Mesothelial cell of epicardium (in vitro differentiated cells): ENCODE results near the gene TPSG1. TPM values are rescaled to one million over a fixed set of nuclear protein-coding genes. Genes with fewer than 3 reads are reported as not detected.
"Not testable (repeated sequence)": the region's sequence is repeated elsewhere in the genome, so short reads cannot be mapped to it uniquely, and the experiment has no call there.

Source experiments
- DNase-seq, 2 experiments: peaks; one replicate each; pipeline ENCODE4 v3.0.0; 2021; ENCODE audit warnings: low spot score in 2 of 2; ENCODE audit not compliant: unreplicated experiment in 2 of 2
- H3K27ac Mint-ChIP-seq: 2 replicates; pipeline ENCODE4 v1.8.0; 2021; ENCODE audit warnings: mixed read lengths
- H3K27me3 Mint-ChIP-seq: 2 replicates; pipeline ENCODE4 v1.8.0; 2021; ENCODE audit warnings: low read depth, mixed read lengths
- H3K36me3 Mint-ChIP-seq: 2 replicates; pipeline ENCODE4 v1.8.0; 2021; ENCODE audit warnings: mixed read lengths
- H3K4me1 Mint-ChIP-seq: 2 replicates; pipeline ENCODE4 v1.8.0; 2021; ENCODE audit warnings: mixed read lengths
- H3K4me3 Mint-ChIP-seq: 2 replicates; pipeline ENCODE4 v1.8.0; 2021; ENCODE audit warnings: mild to moderate bottlenecking, moderate library complexity, mixed read lengths
- H3K9me3 Mint-ChIP-seq: 2 replicates; pipeline ENCODE4 v1.8.0; 2021; ENCODE audit warnings: mixed read lengths
- total RNA-seq: library from RNA; stranded (reverse); gene quantifications from 3 replicates; pipeline ENCODE4 v1.2.1, GENCODE V29; 2021
- TF ChIP-seq, protein P1 (sequence below): fragments of 200-600 bp; sonication (generic); IDR thresholded peaks from one replicate; pipeline ENCODE4 v1.5.0; 2021; ENCODE audit warnings: antibody characterized with exemption; ENCODE audit not compliant: unreplicated experiment

Gene TPSG1
- total RNA-seq, 1 donor from 2014 or later: not detected

DNA sequence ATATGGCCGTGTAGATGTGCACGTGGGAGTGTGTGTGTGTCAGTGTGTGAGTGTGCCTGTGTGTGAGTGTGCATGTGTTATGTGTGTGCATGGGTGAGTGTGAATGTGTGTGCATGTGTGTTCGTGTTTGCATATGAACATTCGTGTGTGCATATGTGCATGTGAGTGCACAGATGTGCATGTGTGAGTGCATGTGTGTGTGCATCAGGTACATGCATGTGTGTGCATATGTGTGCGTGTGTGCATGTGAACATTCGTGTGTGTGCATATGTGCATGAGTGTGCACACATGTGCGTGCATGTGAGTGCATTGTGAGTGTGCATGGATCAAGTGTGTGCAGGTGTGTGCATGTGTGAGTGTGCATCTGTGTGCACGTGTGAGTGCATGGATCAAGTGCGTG lies 12.9 kb upstream of the TPSG1 start:
- Mint-ChIP-seq H3K36me3 (no peaks in the 10 kb centered on the region), H3K4me3 (no peak overlapping the region), H3K27me3 (peaks cover 6% of the 10 kb centered on the region), H3K4me1 (no peaks in the 10 kb centered on the region), H3K9me3 (no peaks in the 10 kb centered on the region), H3K27ac (no peak overlapping the region)
- no peak for DNase-seq
- TF ChIP-seq, protein P1, sequence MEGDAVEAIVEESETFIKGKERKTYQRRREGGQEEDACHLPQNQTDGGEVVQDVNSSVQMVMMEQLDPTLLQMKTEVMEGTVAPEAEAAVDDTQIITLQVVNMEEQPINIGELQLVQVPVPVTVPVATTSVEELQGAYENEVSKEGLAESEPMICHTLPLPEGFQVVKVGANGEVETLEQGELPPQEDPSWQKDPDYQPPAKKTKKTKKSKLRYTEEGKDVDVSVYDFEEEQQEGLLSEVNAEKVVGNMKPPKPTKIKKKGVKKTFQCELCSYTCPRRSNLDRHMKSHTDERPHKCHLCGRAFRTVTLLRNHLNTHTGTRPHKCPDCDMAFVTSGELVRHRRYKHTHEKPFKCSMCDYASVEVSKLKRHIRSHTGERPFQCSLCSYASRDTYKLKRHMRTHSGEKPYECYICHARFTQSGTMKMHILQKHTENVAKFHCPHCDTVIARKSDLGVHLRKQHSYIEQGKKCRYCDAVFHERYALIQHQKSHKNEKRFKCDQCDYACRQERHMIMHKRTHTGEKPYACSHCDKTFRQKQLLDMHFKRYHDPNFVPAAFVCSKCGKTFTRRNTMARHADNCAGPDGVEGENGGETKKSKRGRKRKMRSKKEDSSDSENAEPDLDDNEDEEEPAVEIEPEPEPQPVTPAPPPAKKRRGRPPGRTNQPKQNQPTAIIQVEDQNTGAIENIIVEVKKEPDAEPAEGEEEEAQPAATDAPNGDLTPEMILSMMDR: no peak

DNA sequence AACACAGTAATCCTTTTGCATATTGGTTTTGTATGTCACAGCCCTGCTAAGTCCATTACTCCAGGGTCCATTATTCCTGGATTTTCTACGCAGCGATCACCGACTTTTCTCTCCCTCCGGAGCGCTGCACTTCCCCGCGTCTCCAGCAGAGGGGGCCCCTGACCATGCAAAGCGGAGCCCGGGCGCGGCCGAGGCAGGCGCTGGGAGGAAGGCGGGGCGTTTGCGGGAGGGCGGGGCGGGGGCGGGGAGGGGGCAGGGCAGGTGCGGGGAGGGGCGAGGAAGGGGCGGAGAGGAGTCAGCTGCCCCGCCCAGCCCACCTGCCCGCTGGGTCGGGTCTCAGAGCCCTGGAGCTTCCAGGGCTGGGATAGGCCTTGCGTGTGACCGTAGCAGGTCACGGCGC lies 11.6 kb upstream of the TPSG1 start:
- H3K27ac Mint-ChIP-seq, H3K36me3 Mint-ChIP-seq, H3K4me3 Mint-ChIP-seq, H3K9me3 Mint-ChIP-seq, DNase-seq, H3K27me3 Mint-ChIP-seq, H3K4me1 Mint-ChIP-seq: not testable (repeated sequence)

DNA sequence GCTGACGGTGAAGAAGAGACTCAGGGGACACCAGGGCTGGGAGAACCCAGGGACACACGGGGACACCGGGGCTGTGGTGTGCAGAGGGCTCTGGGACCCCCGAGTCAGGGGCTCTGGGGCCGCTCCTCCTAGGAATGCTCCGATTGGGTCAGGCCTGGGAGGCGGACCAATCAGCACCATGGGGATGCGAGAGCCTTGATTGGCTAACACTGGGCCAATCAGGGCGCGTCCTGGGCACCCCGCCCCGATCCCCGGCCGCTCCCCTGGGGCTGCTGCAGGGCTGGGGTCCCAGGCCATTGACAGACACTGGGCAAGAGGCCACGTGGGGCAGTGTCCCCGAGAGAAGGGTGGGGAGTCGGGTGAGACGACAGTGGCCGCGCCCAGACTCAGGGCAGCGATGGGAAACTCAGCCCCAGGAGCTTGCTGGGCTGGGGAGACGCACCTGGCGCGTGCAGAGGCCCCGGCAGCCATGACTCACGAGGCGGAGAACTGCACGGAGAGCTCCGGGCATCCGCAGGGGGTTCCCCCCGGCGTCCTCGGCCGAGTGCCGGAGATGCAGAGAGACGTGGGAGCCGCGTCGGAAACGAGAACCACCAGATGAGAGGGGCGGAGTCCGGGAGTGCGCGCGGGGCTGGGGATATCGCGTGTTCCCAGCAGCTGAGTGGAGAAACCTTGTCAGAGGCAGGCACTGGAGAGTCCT lies 7.1 kb upstream of the TPSG1 start:
- not testable (repeated sequence) for H3K4me1 Mint-ChIP-seq, H3K36me3 Mint-ChIP-seq, DNase-seq, H3K27ac Mint-ChIP-seq, H3K27me3 Mint-ChIP-seq, H3K9me3 Mint-ChIP-seq, H3K4me3 Mint-ChIP-seq

DNA sequence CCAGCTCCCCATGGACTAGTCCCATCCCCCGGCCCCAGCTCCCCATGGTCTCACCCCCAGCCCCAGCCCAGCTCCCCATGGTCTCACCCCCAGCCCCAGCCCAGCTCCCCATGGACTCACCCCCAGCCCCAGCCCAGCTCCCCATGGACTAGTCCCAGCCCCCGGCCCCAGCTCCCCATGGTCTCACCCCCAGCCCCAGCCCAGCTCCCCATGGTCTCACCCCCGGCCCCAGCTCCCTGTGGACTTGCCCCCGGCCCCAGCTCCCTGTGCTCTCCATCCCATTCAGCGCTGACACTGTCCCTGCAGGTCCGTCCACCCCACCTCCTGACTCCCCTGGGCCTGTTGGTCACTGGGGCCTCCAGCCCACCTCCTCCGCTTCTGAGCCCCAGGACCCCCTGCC lies 6.2 kb upstream of the TPSG1 start:
- H3K9me3 Mint-ChIP-seq, H3K27ac Mint-ChIP-seq, DNase-seq, H3K4me1 Mint-ChIP-seq, H3K27me3 Mint-ChIP-seq, H3K36me3 Mint-ChIP-seq, H3K4me3 Mint-ChIP-seq: not testable (repeated sequence)

DNA sequence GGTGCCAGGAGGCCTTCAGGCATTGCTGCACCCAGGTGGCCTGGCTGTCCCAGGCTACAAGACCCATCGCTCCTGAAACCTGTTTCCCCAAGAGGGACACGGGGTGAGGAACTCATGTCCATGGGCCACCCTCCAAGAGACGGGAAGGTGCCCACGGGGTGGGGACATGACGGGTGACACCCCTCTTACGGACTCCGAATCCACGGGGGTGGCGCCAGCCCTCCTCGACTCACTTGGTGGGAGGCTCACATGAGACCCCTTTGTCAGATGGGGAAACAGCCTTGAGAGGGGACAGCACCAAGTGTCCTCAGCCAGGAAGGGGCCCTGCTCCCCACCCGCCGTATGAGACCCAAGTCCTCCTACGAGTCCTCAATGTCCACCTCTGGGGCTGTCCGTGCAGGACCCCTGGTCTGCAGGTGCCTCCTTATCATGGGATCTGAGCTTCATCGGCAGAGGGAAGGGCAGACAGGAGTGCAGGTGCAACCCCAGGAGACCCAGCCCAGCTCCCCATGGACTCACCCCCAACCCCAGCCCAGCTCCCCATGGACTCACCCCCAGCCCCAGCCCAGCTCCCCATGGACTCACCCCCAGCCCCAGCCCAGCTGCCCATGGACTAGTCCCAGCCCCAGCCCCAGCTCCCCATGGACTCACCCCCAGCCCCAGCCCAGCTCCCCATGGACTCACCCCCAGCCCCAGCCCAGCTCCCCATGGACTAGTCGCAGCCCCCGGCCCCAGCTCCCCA lies 5.6 kb upstream of the TPSG1 start:
- H3K4me3 Mint-ChIP-seq, H3K27ac Mint-ChIP-seq, DNase-seq, H3K27me3 Mint-ChIP-seq, H3K4me1 Mint-ChIP-seq, H3K9me3 Mint-ChIP-seq, H3K36me3 Mint-ChIP-seq: not testable (repeated sequence)

DNA sequence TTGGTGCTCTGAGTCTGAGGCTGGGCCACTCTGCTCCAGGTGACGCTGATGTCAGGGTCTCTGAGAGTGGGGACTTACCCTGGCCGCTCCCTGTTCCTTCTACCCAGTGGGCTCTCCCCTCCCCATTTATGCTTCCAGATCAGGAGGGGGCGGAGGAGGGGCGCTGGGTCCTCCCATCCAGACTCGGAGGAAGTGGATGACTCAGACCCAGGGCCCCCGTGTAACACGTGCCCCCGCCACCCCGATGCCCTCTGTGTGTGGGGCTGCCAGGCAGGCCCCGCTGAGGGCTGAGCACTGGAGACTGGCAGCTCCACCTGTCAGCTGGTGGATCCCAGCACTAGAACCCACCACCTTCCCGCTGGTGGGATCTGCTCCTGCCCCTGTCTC lies 5.0 kb upstream of the TPSG1 start, which contains the start of gene TPSB2:
Gene TPSB2 (minus strand): TSS at position 101 of the 387 bp plus-strand sequence. CDS start 233 bp downstream, outside the sequence.
- H3K27me3 Mint-ChIP-seq, H3K27ac Mint-ChIP-seq, DNase-seq, H3K4me3 Mint-ChIP-seq, H3K4me1 Mint-ChIP-seq, H3K9me3 Mint-ChIP-seq, H3K36me3 Mint-ChIP-seq: not testable (repeated sequence)

DNA sequence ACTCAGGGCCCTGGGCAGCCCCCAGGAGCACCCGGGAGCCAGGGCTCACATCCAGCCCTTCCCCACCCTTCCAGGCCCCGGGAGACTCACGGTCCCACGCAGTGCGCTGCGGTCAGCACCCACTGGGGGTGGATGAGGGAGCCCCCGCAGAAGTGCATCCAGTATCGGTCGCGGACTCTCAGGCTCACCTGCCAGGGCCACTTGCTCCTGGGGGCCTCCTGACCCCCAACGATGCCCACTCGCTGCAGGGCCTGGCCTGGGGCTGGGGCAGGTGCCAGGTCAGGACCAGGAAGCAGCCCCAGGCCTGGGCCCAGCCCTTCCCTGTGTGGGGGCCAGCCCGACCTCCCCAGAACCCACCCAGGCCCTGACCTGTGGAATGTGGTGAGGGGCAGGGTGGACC lies 4.4 kb upstream of the TPSG1 start:
- not testable (repeated sequence) for H3K27ac Mint-ChIP-seq, DNase-seq, H3K4me1 Mint-ChIP-seq, H3K36me3 Mint-ChIP-seq, H3K4me3 Mint-ChIP-seq, H3K27me3 Mint-ChIP-seq, H3K9me3 Mint-ChIP-seq

DNA sequence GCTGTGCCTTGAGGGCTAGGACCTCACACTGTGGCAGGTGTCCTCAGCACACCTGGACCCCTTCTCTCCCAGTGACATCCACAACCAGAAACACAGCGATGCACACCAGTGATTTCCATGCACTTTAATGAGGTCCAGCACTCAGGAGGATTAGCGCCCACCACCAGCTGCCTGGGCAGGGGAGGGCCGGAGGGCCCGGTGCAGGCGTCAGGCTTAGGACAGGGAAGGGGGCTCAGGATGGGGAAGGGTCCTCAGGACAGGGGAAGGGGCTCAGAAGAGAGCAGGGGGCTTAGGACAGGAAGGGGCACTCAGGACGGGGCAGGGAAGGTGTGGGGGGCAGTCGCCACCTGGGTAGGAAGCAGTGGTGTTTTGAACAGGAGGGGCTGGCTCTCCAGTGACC lies 3.2 kb upstream of the TPSG1 start:
- H3K36me3 Mint-ChIP-seq, H3K27ac Mint-ChIP-seq, H3K27me3 Mint-ChIP-seq, H3K4me3 Mint-ChIP-seq, H3K9me3 Mint-ChIP-seq, DNase-seq, H3K4me1 Mint-ChIP-seq: not testable (repeated sequence)

DNA sequence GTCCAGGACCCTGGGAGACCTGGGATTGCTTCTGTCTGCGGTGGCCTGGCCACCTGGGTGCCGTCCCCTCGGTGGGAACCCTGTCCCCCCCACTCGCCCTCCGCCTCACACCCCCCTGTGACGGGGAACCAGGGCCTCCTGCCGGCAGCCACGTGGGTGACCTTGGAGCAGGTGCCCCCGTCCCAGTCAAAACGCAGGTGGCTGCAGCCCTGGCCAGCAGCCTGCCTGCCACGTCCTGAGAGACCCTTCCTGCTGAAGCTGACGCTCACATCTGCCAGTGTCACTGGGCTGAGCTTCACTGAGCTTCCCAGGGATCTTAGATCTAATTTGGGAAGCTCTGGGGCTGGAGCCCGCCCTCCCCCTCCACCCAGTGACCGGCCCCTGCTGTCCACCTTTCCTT lies 1.6 kb upstream of the TPSG1 start:
- not testable (repeated sequence) for H3K9me3 Mint-ChIP-seq, H3K4me1 Mint-ChIP-seq, DNase-seq, H3K4me3 Mint-ChIP-seq, H3K36me3 Mint-ChIP-seq, H3K27ac Mint-ChIP-seq, H3K27me3 Mint-ChIP-seq

DNA sequence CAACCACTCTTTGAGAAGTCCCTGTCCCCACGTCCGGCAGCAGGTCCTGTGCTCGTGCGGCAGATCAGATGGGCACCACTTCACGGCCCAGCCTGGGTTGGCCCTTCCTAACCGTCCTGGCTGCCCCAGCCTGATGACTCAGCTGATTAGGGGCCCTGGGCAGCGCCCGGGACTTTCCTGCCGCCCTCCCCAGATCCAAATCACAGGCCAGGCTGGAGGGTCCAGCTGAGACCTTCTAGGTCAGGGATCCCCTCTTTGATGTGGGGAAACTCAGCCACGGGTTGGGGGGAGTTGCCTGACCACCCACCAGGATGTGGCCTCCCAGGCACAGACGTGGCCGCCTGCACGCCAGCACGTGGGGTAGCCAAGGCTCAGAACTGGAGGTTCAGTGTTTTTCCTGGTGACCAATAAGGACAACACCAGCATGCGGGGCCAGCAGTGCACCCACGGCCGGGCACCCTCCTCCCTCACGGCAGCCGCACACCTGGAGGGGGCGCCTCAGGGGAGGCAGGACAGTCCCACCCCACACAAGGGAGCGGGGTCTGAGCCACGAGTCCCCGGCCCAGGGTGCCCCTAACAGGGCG lies 752 bp upstream of the TPSG1 start:
- not testable (repeated sequence) for H3K27me3 Mint-ChIP-seq, DNase-seq, H3K4me3 Mint-ChIP-seq, H3K36me3 Mint-ChIP-seq, H3K27ac Mint-ChIP-seq, H3K9me3 Mint-ChIP-seq, H3K4me1 Mint-ChIP-seq
